BE2C (cell line): ENCODE results near the gene MOCS3.

Experiments
- DNase-seq: peaks from one replicate; pipeline ENCODE4 v3.0.0-alpha.2; 2020
- H3K27me3 ChIP-seq: fragments of 250-450 bp; sonication (Bioruptor Pico); 2 replicates; pipeline ENCODE4 v1.5.1; 2020; ENCODE audit warnings: mild to moderate bottlenecking
- H3K36me3 ChIP-seq: fragments of 250-450 bp; sonication (Bioruptor Pico); 2 replicates; pipeline ENCODE4 v1.5.1; 2020; ENCODE audit warnings: mild to moderate bottlenecking
- H3K4me1 ChIP-seq: fragments of 250-450 bp; sonication (Bioruptor Pico); 2 replicates; pipeline ENCODE4 v1.5.1; 2020
- H3K4me3 ChIP-seq: 2 replicates; pipeline ENCODE4 v1.5.1; 2011; ENCODE audit warnings: low read depth, low read length
- H3K9me3 ChIP-seq: fragments of 250-450 bp; sonication (Bioruptor Pico); 2 replicates; pipeline ENCODE4 v1.5.1; 2020
- TF ChIP-seq, protein P1 (sequence below): IDR thresholded peaks from 2 replicates; pipeline ENCODE4 v1.5.1; 2012; ENCODE audit warnings: mild to moderate bottlenecking, low read depth, low read length

Gene MOCS3

DNA sequence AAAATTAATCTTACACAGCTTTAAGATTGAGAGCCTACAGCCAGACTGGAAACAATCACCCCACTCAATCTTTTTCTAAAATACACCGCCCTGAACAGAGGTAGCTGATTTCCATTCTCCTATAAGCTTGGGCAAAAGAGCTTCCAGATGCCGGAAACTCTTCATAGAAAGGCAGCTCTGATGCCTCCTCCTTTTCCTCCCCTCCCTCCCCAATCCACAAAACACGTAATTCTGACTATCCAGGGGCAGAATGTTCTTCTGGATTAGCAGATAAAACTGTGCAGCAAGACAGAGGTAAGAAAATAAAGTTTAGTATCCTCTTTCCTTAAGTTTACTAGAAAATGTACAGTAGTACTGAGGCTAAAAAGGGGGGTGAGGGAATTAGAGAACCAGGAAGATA lies 43.2 kb upstream of the MOCS3 start:
- Histone ChIP-seq H3K4me1 (peaks cover 41% of the 10 kb centered on the region), H3K36me3 (peaks cover 29% of the 10 kb centered on the region)
- DNase-seq, result no peak

GRCh38 chr20:50916257-50916656 lies 42.4 kb upstream of the MOCS3 start:
- TF ChIP-seq, protein P1, sequence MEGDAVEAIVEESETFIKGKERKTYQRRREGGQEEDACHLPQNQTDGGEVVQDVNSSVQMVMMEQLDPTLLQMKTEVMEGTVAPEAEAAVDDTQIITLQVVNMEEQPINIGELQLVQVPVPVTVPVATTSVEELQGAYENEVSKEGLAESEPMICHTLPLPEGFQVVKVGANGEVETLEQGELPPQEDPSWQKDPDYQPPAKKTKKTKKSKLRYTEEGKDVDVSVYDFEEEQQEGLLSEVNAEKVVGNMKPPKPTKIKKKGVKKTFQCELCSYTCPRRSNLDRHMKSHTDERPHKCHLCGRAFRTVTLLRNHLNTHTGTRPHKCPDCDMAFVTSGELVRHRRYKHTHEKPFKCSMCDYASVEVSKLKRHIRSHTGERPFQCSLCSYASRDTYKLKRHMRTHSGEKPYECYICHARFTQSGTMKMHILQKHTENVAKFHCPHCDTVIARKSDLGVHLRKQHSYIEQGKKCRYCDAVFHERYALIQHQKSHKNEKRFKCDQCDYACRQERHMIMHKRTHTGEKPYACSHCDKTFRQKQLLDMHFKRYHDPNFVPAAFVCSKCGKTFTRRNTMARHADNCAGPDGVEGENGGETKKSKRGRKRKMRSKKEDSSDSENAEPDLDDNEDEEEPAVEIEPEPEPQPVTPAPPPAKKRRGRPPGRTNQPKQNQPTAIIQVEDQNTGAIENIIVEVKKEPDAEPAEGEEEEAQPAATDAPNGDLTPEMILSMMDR, result no peak
- peak; percentile 19 for DNase-seq
- Histone ChIP-seq H3K36me3 (peaks cover 35% of the 10 kb centered on the region), H3K9me3 (no peaks in the 10 kb centered on the region), H3K4me1 (peaks cover 41% of the 10 kb centered on the region), H3K27me3 (no peaks in the 10 kb centered on the region), H3K4me3 (no peak overlapping the region)

More for the DNA sequence above, 43.2 kb upstream of the MOCS3 start:
- no peak overlapping the region for H3K4me3 ChIP-seq
- H3K27me3 ChIP-seq, result no peaks in the 10 kb centered on the region
- no peaks in the 10 kb centered on the region for H3K9me3 ChIP-seq
- TF ChIP-seq, protein P1, result no peak

GRCh38 chr20:50916934-50917333 lies 41.7 kb upstream of the MOCS3 start:
- Histone ChIP-seq H3K27me3 (no peaks in the 10 kb centered on the region), H3K9me3 (no peaks in the 10 kb centered on the region), H3K4me1 (peaks cover 41% of the 10 kb centered on the region), H3K4me3 (no peak overlapping the region), H3K36me3 (peaks cover 40% of the 10 kb centered on the region)
- no peak for DNase-seq
- TF ChIP-seq, protein P1, result no peak

DNA sequence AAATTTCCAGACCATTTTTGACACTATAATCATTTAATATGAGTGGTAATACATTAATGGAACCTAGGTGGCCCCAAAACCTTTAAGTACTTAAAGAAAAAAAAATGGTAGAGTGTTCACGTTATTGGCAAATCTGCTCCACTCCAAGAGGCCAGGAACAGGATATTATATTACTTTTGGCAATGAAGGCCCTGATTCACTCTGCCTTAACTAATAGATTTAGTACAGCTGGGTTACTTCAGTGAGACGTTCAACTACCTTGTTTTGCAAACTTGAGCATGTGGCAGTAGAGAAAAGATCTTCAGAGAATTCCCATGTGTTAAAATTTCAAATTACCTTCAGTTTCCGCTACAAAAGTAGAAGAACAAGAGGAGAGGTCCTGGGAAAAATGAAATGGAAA lies 40.2 kb upstream of the MOCS3 start:
- peaks cover 41% of the 10 kb centered on the region for H3K4me1 ChIP-seq
- TF ChIP-seq, protein P1, result no peak
- peaks cover 45% of the 10 kb centered on the region for H3K36me3 ChIP-seq

DNA sequence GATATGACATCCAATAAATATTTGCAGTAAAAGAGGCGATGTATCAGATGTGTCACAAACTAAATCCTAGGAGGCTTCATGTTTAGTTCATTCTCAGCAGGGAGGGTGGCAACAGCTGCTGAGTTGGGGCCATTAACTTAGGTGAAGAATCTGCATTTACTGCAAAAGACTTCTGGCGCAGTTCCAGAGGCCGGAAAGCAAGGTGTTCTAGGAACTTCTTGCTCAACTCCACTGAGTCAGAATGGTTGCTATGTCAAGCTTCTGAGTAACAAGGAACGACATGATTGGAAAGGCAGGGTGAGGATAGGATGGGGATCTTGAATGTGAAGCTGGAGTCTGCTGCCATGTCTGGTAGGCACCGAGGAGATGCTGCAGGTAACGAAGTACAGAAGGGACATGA lies 39.1 kb upstream of the MOCS3 start:
- peaks cover 48% of the 10 kb centered on the region for H3K36me3 ChIP-seq
- no peaks in the 10 kb centered on the region for H3K9me3 ChIP-seq
- TF ChIP-seq, protein P1, result no peak
- no peaks in the 10 kb centered on the region for H3K27me3 ChIP-seq
- peak; percentile 22 for DNase-seq
- H3K4me1 ChIP-seq, result peaks cover 32% of the 10 kb centered on the region
- H3K4me3 ChIP-seq, result no peak overlapping the region

More for the DNA sequence above, 40.2 kb upstream of the MOCS3 start:
- no peak for DNase-seq
- no peaks in the 10 kb centered on the region for H3K27me3 ChIP-seq
- H3K4me3 ChIP-seq, result no peak overlapping the region
- H3K9me3 ChIP-seq, result no peaks in the 10 kb centered on the region

DNA sequence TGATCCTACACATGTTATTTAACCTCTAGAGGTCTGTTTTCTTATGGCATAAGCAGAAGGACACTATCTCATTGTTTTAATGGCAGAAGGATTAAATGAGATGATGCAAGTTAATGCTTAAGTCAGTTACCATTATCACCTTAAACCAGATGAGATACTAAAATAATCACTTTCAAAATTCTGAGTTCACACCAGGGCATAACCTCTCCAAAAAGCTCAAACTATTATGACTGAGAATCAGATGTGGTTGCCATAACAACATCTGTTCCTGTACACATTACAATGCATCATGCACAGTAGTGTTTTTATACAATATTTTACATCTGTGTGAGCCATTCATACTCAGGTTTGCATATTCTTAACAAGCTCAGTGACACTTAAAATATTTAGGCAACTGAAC lies 37.6 kb upstream of the MOCS3 start:
- no peaks in the 10 kb centered on the region for H3K9me3 ChIP-seq

More for the DNA sequence above, 37.6 kb upstream of the MOCS3 start:
- Histone ChIP-seq H3K27me3 (no peaks in the 10 kb centered on the region), H3K4me1 (peaks cover 21% of the 10 kb centered on the region), H3K36me3 (peaks cover 58% of the 10 kb centered on the region), H3K4me3 (no peak overlapping the region)
- no peak for DNase-seq
- TF ChIP-seq, protein P1, result no peak
